PFSK-1 (cell line): ENCODE measurements around the gene NADK2.

Experiments used
- FOXP2 ChIP-seq: optimal IDR thresholded peaks from 2 replicates; pipeline ENCODE3; 2011; ENCODE audit warnings: borderline replicate concordance, control low read depth, inconsistent platforms; ENCODE audit not compliant: insufficient read depth; ENCODE audit errors: extremely low read length, extremely low read depth
- POLR2AphosphoS5 ChIP-seq: IDR thresholded peaks from 2 replicates; pipeline ENCODE4 v1.6.1; 2012; ENCODE audit warnings: low read depth, mild to moderate bottlenecking, control low read depth, low read length, moderate library complexity
- SIN3A ChIP-seq: IDR thresholded peaks from 2 replicates; pipeline ENCODE4 v1.6.1; 2012; ENCODE audit warnings: mild to moderate bottlenecking, low read length, moderate library complexity, borderline replicate concordance; ENCODE audit not compliant: insufficient read depth
- TAF1 ChIP-seq: IDR thresholded peaks from 2 replicates; pipeline ENCODE4 v1.6.1; 2012; ENCODE audit warnings: low read length, control low read depth, borderline replicate concordance; ENCODE audit not compliant: insufficient read depth
- TF ChIP-seq, protein P1 (sequence below), 2 experiments: IDR thresholded peaks; 2 replicates each; pipeline versions ENCODE4 v1.6.1 to v1.8.0; 2011 to 2012; ENCODE audit warnings: low read depth in 2 of 2, low read length in 2 of 2, control low read depth in 1 of 2, inconsistent platforms in 1 of 2, mild to moderate bottlenecking in 1 of 2, moderate library complexity in 1 of 2; ENCODE audit not compliant: insufficient read depth in 1 of 2

The NADK2 gene

GRCh38 chr5:36156619-36157018, 85.1 kb downstream of the NADK2 start:
- TF ChIP-seq, protein P1, sequence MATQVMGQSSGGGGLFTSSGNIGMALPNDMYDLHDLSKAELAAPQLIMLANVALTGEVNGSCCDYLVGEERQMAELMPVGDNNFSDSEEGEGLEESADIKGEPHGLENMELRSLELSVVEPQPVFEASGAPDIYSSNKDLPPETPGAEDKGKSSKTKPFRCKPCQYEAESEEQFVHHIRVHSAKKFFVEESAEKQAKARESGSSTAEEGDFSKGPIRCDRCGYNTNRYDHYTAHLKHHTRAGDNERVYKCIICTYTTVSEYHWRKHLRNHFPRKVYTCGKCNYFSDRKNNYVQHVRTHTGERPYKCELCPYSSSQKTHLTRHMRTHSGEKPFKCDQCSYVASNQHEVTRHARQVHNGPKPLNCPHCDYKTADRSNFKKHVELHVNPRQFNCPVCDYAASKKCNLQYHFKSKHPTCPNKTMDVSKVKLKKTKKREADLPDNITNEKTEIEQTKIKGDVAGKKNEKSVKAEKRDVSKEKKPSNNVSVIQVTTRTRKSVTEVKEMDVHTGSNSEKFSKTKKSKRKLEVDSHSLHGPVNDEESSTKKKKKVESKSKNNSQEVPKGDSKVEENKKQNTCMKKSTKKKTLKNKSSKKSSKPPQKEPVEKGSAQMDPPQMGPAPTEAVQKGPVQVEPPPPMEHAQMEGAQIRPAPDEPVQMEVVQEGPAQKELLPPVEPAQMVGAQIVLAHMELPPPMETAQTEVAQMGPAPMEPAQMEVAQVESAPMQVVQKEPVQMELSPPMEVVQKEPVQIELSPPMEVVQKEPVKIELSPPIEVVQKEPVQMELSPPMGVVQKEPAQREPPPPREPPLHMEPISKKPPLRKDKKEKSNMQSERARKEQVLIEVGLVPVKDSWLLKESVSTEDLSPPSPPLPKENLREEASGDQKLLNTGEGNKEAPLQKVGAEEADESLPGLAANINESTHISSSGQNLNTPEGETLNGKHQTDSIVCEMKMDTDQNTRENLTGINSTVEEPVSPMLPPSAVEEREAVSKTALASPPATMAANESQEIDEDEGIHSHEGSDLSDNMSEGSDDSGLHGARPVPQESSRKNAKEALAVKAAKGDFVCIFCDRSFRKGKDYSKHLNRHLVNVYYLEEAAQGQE (IDR thresholded peaks at IDR 0.05; ENCODE audit: insufficient read depth in 1 of 2, low read depth in 2 of 2, low read length in 2 of 2) = no peak
- TF ChIP-seq FOXP2 (no peak), POLR2AphosphoS5 (no peak), TAF1 (no peak), SIN3A (no peak)

- TF ChIP-seq, protein P1 (IDR thresholded peaks at IDR 0.05; ENCODE audit: insufficient read depth in 1 of 2, low read depth in 2 of 2, low read length in 2 of 2) = no peak
These were observed 85.6 kb downstream of the NADK2 start for GRCh38 chr5:36156121-36156601.

GRCh38 chr5:36155291-36155690, 86.4 kb downstream of the NADK2 start:
- TF ChIP-seq FOXP2 (no peak), SIN3A (no peak), POLR2AphosphoS5 (no peak), TAF1 (no peak)
- TF ChIP-seq, protein P1 (IDR thresholded peaks at IDR 0.05; ENCODE audit: insufficient read depth in 1 of 2, low read depth in 2 of 2, low read length in 2 of 2) = no peak

DNA sequence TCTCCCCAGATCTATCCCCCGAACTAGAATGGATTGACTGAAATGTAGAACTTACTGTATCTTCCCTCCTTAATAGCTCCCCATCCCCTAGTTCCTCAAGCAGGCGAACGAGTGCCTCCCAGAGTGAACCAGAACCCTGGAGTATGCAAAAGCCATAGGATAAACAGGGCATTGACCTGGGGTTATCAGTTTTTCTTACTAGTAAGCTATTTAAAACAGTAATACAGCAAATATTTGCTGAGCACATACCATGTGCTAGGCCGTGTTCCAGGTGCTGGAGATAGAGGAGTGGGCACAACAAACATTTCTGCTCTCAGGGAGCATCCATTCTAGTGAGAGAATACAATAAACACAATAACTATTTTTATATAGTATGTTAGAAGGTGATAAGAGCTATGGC, 88.0 kb downstream of the NADK2 start:
- TF ChIP-seq FOXP2 = no peak
- no peak for TF ChIP-seq SIN3A
- TF ChIP-seq, protein P1 (IDR thresholded peaks at IDR 0.05; ENCODE audit: insufficient read depth in 1 of 2, low read depth in 2 of 2, low read length in 2 of 2) = no peak
- no peak for TF ChIP-seq TAF1

DNA sequence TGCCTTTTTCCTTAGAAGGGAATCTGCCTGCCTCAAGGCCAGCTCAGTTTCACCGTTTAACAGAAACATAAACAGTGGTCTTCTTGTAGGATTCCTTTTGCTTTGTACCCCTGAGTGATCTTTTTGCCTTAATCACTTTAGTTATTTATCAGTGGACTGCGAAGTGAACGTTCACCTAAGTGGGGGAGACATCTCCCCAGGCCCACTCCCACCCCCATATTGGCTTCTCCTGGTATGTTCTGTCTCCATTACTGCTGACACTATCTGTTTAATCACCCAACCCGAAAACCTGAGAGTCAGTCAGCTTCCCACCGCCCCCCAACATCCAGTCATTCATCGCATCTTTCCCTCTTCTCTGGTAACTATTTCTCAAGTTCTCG, 88.4 kb downstream of the NADK2 start:
- TF ChIP-seq, protein P1 (IDR thresholded peaks at IDR 0.05; ENCODE audit: insufficient read depth in 1 of 2, low read depth in 2 of 2, low read length in 2 of 2) = no peak
- TF ChIP-seq POLR2AphosphoS5 = no peak
- TF ChIP-seq SIN3A = no peak
- no peak for TF ChIP-seq TAF1
- no peak for TF ChIP-seq FOXP2
